ENCODE data around the gene DOCK3.
"Not testable (repeated sequence)": the region's sequence is repeated elsewhere in the genome, so short reads cannot be mapped to it uniquely, and the experiment has no call there.

The DOCK3 gene

DNA sequence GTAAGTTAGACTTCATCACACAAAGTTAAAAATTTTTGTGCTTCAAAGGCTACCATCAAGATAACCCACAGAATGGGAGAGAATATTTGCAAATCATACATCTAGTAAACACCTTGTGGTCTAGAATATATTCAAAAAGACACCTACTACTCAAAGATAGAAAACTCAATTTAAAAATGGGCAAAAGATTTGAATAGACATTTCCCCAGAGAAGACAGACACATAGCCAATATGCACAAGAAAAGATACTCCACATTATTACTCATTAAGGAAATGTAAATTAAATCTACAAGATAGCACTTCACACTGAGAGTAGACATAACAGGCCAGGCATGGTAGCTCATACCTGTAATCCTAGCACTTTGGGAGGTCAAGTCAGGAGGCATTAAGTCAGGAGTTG is 622.6 kb downstream of the DOCK3 start:
- no peaks in the 10 kb centered on the region for H3K36me3 ChIP-seq
- H3K27me3 ChIP-seq (ENCODE audit: insufficient read depth, low read depth, severe bottlenecking): no peaks in the 10 kb centered on the region
- DNase-seq: no peak
- no peak overlapping the region for H3K27ac ChIP-seq
- H3K4me3 ChIP-seq (ENCODE audit: low read depth, low read length): no peak overlapping the region
- TF ChIP-seq, protein P1, sequence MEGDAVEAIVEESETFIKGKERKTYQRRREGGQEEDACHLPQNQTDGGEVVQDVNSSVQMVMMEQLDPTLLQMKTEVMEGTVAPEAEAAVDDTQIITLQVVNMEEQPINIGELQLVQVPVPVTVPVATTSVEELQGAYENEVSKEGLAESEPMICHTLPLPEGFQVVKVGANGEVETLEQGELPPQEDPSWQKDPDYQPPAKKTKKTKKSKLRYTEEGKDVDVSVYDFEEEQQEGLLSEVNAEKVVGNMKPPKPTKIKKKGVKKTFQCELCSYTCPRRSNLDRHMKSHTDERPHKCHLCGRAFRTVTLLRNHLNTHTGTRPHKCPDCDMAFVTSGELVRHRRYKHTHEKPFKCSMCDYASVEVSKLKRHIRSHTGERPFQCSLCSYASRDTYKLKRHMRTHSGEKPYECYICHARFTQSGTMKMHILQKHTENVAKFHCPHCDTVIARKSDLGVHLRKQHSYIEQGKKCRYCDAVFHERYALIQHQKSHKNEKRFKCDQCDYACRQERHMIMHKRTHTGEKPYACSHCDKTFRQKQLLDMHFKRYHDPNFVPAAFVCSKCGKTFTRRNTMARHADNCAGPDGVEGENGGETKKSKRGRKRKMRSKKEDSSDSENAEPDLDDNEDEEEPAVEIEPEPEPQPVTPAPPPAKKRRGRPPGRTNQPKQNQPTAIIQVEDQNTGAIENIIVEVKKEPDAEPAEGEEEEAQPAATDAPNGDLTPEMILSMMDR (IDR thresholded peaks at IDR 0.05; ENCODE audit: low read depth, low read length): no peak
- no peaks in the 10 kb centered on the region for H3K9me3 ChIP-seq (ENCODE audit: severe bottlenecking)

DNA sequence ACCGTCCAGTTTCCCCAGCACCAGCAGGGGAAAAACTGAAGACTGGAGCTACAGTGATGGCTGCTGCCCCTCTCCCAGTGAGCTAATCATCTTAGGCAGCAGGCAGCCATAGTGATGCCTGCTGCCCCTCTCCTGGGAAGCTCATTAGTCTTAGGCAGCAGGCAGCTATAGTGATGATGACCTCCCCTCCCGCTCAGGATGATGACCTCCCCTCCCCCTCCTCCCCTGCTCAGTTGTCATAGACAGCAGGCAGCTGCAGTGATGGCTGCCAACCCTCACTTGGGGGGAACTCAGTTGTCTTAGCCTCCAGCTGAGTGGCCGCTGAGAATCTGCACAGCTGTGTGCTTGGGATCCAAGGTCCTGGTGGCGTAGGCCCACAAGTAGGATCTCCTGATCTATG is 629.5 kb downstream of the DOCK3 start:
- Histone ChIP-seq H3K36me3 (no peaks in the 10 kb centered on the region), H3K9me3 (ENCODE audit: severe bottlenecking) (no peaks in the 10 kb centered on the region), H3K27ac (no peak overlapping the region), H3K4me3 (ENCODE audit: low read depth, low read length) (no peak overlapping the region), H3K27me3 (ENCODE audit: insufficient read depth, low read depth, severe bottlenecking) (no peaks in the 10 kb centered on the region)
- peak; percentile 37 for DNase-seq
- TF ChIP-seq, protein P1 (IDR thresholded peaks at IDR 0.05; ENCODE audit: low read depth, low read length): no peak

DNA sequence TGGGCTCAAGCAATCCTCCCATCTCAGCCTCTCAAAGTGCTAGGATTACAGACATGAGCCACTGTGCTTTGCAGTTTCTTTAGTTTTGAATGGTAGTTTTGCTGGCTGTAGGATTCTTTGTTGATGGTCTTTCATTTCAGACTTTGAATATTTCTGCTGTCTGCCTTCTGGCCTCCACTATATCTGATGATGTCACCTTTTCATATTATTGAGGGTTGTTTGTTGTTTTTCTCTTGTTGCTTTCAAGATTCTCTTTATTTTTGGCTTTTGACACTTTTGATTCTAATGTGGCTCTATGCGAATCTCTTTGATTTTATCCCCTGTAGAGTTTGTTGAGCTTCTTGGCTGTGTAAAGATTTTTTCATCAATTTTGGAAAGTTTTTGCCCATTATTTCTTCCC is 631.4 kb downstream of the DOCK3 start:
- no peaks in the 10 kb centered on the region for H3K36me3 ChIP-seq
- no peak overlapping the region for H3K27ac ChIP-seq
- no peak for DNase-seq
- no peaks in the 10 kb centered on the region for H3K9me3 ChIP-seq (ENCODE audit: severe bottlenecking)
- TF ChIP-seq, protein P1 (IDR thresholded peaks at IDR 0.05; ENCODE audit: low read depth, low read length): no peak
- no peak overlapping the region for H3K4me3 ChIP-seq (ENCODE audit: low read depth, low read length)
- no peaks in the 10 kb centered on the region for H3K27me3 ChIP-seq (ENCODE audit: insufficient read depth, low read depth, severe bottlenecking)

DNA sequence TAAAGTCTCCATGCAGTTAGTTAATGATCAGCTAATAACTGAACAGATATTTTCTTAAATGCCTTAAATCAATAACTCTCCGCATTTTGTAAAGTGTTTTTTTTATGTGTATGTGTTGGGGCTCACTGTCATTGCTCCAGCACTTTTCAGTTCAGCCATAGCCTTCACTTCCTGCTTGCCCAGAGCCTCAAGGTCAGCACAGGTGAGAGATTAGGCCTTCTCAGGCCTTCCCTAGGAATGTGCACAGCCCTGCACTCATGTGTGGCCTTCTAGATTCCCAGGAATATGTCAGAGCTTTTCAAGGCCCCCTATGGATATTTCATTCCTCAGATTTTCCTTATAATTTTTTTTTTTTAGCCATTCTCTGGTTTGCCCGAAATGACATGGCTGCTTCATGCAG is 632.7 kb downstream of the DOCK3 start:
- TF ChIP-seq, protein P1 (IDR thresholded peaks at IDR 0.05; ENCODE audit: low read depth, low read length): no peak

DNA sequence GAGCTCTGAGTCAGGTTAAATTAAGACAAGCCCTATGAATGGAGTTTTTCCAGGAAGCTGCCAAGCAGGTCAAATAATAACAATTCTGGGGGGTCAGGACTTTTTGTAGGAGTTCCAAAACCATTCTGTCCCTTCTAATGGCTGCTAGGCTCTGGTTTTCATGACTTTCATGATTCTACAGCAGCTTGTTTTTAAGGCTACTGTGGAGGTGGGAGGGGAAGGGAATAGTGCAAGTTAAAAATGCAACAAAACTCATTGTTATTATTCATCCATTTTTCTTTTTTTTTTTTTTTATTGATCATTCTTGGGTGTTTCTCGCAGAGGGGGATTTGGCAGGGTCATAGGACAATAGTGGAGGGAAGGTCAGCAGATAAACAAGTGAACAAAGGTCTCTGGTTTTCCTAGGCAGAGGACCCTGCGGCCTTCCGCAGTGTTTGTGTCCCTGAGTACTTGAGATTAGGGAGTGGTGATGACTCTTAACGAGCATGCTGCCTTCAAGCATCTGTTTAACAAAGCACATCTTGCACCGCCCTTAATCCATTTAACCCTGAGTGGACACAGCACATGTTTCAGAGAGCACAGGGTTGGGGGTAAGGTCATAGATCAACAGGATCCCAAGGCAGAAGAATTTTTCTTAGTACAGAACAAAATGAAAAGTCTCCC is 633.3 kb downstream of the DOCK3 start:
- not testable (repeated sequence) for DNase-seq; H3K9me3 ChIP-seq (ENCODE audit: severe bottlenecking); H3K4me3 ChIP-seq (ENCODE audit: low read depth, low read length); H3K27me3 ChIP-seq (ENCODE audit: insufficient read depth, low read depth, severe bottlenecking); H3K36me3 ChIP-seq
- H3K27ac ChIP-seq: peak overlapping the region; percentile 61

More for the DNA sequence above, 632.7 kb downstream of the DOCK3 start:
- Histone ChIP-seq H3K27ac (no peak overlapping the region; the same call in 1 of the 2 replicates), H3K27me3 (ENCODE audit: insufficient read depth, low read depth, severe bottlenecking) (no peaks in the 10 kb centered on the region), H3K9me3 (ENCODE audit: severe bottlenecking) (no peaks in the 10 kb centered on the region), H3K4me3 (ENCODE audit: low read depth, low read length) (no peak overlapping the region), H3K36me3 (no peaks in the 10 kb centered on the region)
- DNase-seq: no peak

DNA sequence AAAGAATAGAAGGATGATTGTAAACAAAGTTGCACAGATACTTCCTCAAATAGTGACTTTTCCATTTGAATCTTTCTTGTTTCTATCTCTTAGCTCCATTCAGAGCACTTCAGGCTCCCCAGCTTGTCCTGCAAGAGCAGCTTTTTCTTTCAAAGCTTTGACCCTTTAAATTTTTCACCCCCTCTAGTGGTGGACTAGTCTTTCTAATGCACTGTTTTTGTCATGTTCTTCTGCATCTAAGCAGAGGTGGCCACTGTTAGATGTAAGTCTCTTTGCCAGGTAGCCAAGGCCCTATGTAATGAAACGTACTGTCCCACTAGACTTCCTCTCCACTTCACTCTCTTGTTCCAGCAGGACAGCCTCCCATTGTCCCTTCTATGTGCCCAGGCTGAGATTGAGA is 636.3 kb downstream of the DOCK3 start:
- Histone ChIP-seq H3K36me3 (no peaks in the 10 kb centered on the region), H3K4me3 (ENCODE audit: low read depth, low read length) (no peak overlapping the region), H3K9me3 (ENCODE audit: severe bottlenecking) (no peaks in the 10 kb centered on the region), H3K27me3 (ENCODE audit: insufficient read depth, low read depth, severe bottlenecking) (no peaks in the 10 kb centered on the region), H3K27ac (no peak overlapping the region)
- peak; percentile 12 for DNase-seq
- TF ChIP-seq, protein P1 (IDR thresholded peaks at IDR 0.05; ENCODE audit: low read depth, low read length): peak; percentile 35; the same call in 1 of the 2 replicates
